IMR-90 (cell line): Measurements from ENCODE around the gene LIN9. TPM values are rescaled to one million over a fixed set of nuclear protein-coding genes. Genes with fewer than 3 reads are reported as not detected.

ENCODE experiments used
- ATAC-seq: fragments of 200-7000 bp; cut with Tn5 transposase; 2 replicates; pipeline ENCODE4 v1.9.1; 2020; ENCODE audit warnings: low read depth, mild to moderate bottlenecking, moderate library complexity
- BruUV-seq: library from RNA; stranded (reverse); fragments of 400-500 nt; replicated peaks from 2 replicates; lab custom pipeline; 2021; lab: Mats Ljungman, UMichigan
- CTCF ChIA-PET: fragments of 300-600 bp; formaldehyde crosslinking; extraction: SDS; loops from one replicate; lab custom pipeline; 2021; ENCODE audit warnings: antibody characterized with exemption; lab: Yijun Ruan, JAX
- POLR2A ChIA-PET: fragments of 300-600 bp; sonication (Branson Sonifier 250); formaldehyde crosslinking; loops from one replicate; lab custom pipeline; 2022; ENCODE audit warnings: antibody characterized with exemption; ENCODE audit not compliant: unreplicated experiment; lab: Charles Lee
- DNase-seq: peaks from one replicate; pipeline ENCODE4 v3.0.0; 2013
- H2AFZ ChIP-seq: replicated peaks from 2 replicates; pipeline ENCODE3; 2013; ENCODE audit warnings: low read length, mild to moderate bottlenecking; ENCODE audit not compliant: poor library complexity
- H2AK5ac ChIP-seq: 2 replicates; pipeline ENCODE4 v1.6.1; 2013; ENCODE audit warnings: low read depth, low read length, inconsistent platforms
- H2AK9ac ChIP-seq: replicated peaks from 2 replicates; pipeline ENCODE3; 2013; ENCODE audit warnings: mild to moderate bottlenecking, low read depth, low read length, moderate library complexity; ENCODE audit not compliant: poor library complexity
- H2BK120ac ChIP-seq: 2 replicates; pipeline ENCODE4 v1.6.1; 2013; ENCODE audit warnings: low read depth, low read length, inconsistent platforms
- H2BK15ac ChIP-seq: 3 replicates; pipeline ENCODE4 v1.6.1; 2013; ENCODE audit warnings: low read depth, low read length, inconsistent platforms
- H2BK20ac ChIP-seq: 2 replicates; pipeline ENCODE4 v1.6.1; 2013; ENCODE audit warnings: low read depth, mild to moderate bottlenecking, inconsistent platforms, low read length, moderate library complexity
- H2BK5ac ChIP-seq: 2 replicates; pipeline ENCODE4 v1.6.1; 2013; ENCODE audit warnings: mild to moderate bottlenecking, low read depth, low read length, inconsistent platforms; ENCODE audit not compliant: poor library complexity, severe bottlenecking
- H3K14ac ChIP-seq: replicated peaks from 2 replicates; pipeline ENCODE4 v1.6.1; 2013; ENCODE audit warnings: low read depth, low read length, inconsistent platforms
- H3K18ac ChIP-seq: 2 replicates; pipeline ENCODE4 v1.6.1; 2013; ENCODE audit warnings: low read depth, low read length, control low read depth
- H3K23ac ChIP-seq: 2 replicates; pipeline ENCODE4 v1.6.1; 2013; ENCODE audit warnings: low read depth, low read length, inconsistent platforms
- H3K27ac ChIP-seq: 2 replicates; pipeline ENCODE4 v1.5.1; 2013; ENCODE audit warnings: mild to moderate bottlenecking, control low read depth, low read length; ENCODE audit not compliant: insufficient read depth
- H3K27me3 ChIP-seq: 2 replicates; pipeline ENCODE4 v1.6.1; 2013; ENCODE audit warnings: low read length; ENCODE audit not compliant: control insufficient read depth, insufficient read depth
- H3K36me3 ChIP-seq: 2 replicates; pipeline ENCODE4 v1.6.1; 2013; ENCODE audit warnings: low read length, mixed read lengths; ENCODE audit not compliant: control insufficient read depth, insufficient read depth
- H3K4ac ChIP-seq: 2 replicates; pipeline ENCODE4 v1.6.1; 2013; ENCODE audit warnings: low read depth, low read length, inconsistent platforms
- H3K4me1 ChIP-seq: 2 replicates; pipeline ENCODE4 v1.6.1; 2013; ENCODE audit warnings: low read length, mixed read lengths; ENCODE audit not compliant: control insufficient read depth, insufficient read depth
- H3K4me2 ChIP-seq: 2 replicates; pipeline ENCODE4 v1.6.1; 2013; ENCODE audit warnings: low read depth, mild to moderate bottlenecking, control low read depth, low read length, moderate library complexity
- H3K4me3 ChIP-seq: 2 replicates; pipeline ENCODE4 v1.5.1; 2013; ENCODE audit warnings: low read depth, mild to moderate bottlenecking, control low read depth, low read length, moderate library complexity; ENCODE audit not compliant: insufficient read depth
- H3K56ac ChIP-seq: 2 replicates; pipeline ENCODE4 v1.6.1; 2013; ENCODE audit warnings: low read length, inconsistent platforms; ENCODE audit not compliant: insufficient read depth; ENCODE audit errors: extremely low read depth
- H3K79me1 ChIP-seq, 2 experiments: 2 replicates each; pipeline ENCODE4 v1.6.1; 2013; ENCODE audit warnings: low read length in 2 of 2, inconsistent platforms in 1 of 2, low read depth in 1 of 2
- H3K9ac ChIP-seq: 2 replicates; pipeline ENCODE4 v1.6.1; 2013; ENCODE audit warnings: low read depth, low read length, control low read depth
- H3K9me1 ChIP-seq: 2 replicates; pipeline ENCODE4 v1.6.1; 2013; ENCODE audit warnings: low read length, inconsistent platforms; ENCODE audit not compliant: insufficient read depth
- H3K9me3 ChIP-seq: 2 replicates; pipeline ENCODE4 v1.6.1; 2013; ENCODE audit warnings: low read length; ENCODE audit not compliant: control insufficient read depth, insufficient read depth
- H4K20me1 ChIP-seq: 2 replicates; pipeline ENCODE4 v1.6.1; 2013; ENCODE audit warnings: low read length, inconsistent platforms; ENCODE audit not compliant: insufficient read depth
- H4K5ac ChIP-seq: 2 replicates; pipeline ENCODE4 v1.6.1; 2013; ENCODE audit warnings: mild to moderate bottlenecking, low read depth, low read length, control low read depth
- H4K8ac ChIP-seq, 2 experiments: 2 replicates each; pipeline ENCODE4 v1.6.1; 2013; ENCODE audit warnings: low read depth in 2 of 2, low read length in 2 of 2, control low read depth in 1 of 2, inconsistent platforms in 1 of 2
- H4K91ac ChIP-seq: 2 replicates; pipeline ENCODE4 v1.6.1; 2013; ENCODE audit warnings: low read depth, low read length, inconsistent platforms; ENCODE audit not compliant: insufficient read depth
- FOS ChIP-seq: fragments of 150-350 bp; IDR thresholded peaks from 2 replicates; pipeline ENCODE4 v1.6.1; 2016; ENCODE audit warnings: low read depth, low read length
- SMC3 ChIP-seq: fragments of 150-350 bp; IDR thresholded peaks from 2 replicates; pipeline ENCODE4 v1.6.1; 2016; ENCODE audit warnings: low read depth, mild to moderate bottlenecking, antibody characterized with exemption, low read length, moderate library complexity
- WGBS, 2 experiments: methylation state at CpG; one replicate each; pipeline versions ENCODE4 v1.1.5 to v1.1.7; 2013; ENCODE audit warnings: missing lambda C conversion rate in 2 of 2; ENCODE audit not compliant: insufficient read length in 1 of 2; ENCODE audit errors: extremely low coverage in 2 of 2; 5-methylcytosine and 5-hydroxymethylcytosine counted together
- dilution Hi-C: fragments of 300-500 bp; cut with HindIII; formaldehyde crosslinking; loops from one replicate; pipeline ENCODE4 v1.14.3; 2018; ENCODE audit warnings: low sequenced_read_pairs; ENCODE audit not compliant: unreplicated experiment
- in situ Hi-C: fragments of 300-500 bp; cut with MboI; formaldehyde crosslinking; loops from 3 replicates; pipeline ENCODE4 v1.14.3; 2019; ENCODE audit warnings: low sequenced_read_pairs, inconsistent platforms, mixed read lengths
- intact Hi-C: fragments of 100-400 bp; cut with micrococcal nuclease; formaldehyde crosslinking; loops from 2 replicates; pipeline ENCODE4 v1.10.0; 2022
- polyA plus RNA-seq, 3 experiments: library from polyadenylated mRNA; depleted of rRNA; stranded (reverse); fragments of >200 nt; gene quantifications; 2 replicates each; pipeline ENCODE4 v1.2.3, GENCODE V29; 2012; ENCODE audit warnings: low replicate concordance in 1 of 3
- total RNA-seq: library from RNA; depleted of rRNA; stranded (reverse); fragments of >200 nt; gene quantifications from 2 replicates; pipeline ENCODE4 v1.2.3, GENCODE V29; 2012

LIN9 gene
- total and polyA plus RNA-seq, 2 of the 4 experiments (the other 2 are of a cell fraction): 2.3 to 3.9 TPM

GRCh38 chr1:226268421-226269124 lies 40.4 kb downstream of the LIN9 start:
- H3K18ac ChIP-seq: no peak overlapping the region
- no peak overlapping the region for H2AFZ ChIP-seq
- POLR2A ChIA-PET: no interaction called here
- H2BK20ac ChIP-seq: no peak overlapping the region
- H4K8ac ChIP-seq: no peak overlapping the region
- dilution Hi-C loops: no loop called here
- WGBS, 2 experiments: no CpG with 5 or more reads among the region's 3 CpGs
- no peaks in the 10 kb centered on the region for H3K36me3 ChIP-seq
- H2AK5ac ChIP-seq: no peak overlapping the region
- no peaks in the 10 kb centered on the region for H3K9me3 ChIP-seq
- no peak overlapping the region for H2BK120ac ChIP-seq
- H2BK15ac ChIP-seq: no peak overlapping the region
- no peak overlapping the region for H4K5ac ChIP-seq
- intact Hi-C loops: loop anchor here (5.0 kb wide), 1 partner anchor 34 kb away; no protein-coding TSS in a partner anchor
- H3K27ac ChIP-seq: no peak overlapping the region
- H3K14ac ChIP-seq: no peak overlapping the region; the same call in 1 of the 2 replicates
- 0 out of 2 replicates have a peak, but pooled peaks have one; percentile 16 for TF ChIP-seq FOS
- no peak for TF ChIP-seq SMC3
- no peak overlapping the region for H2BK5ac ChIP-seq
- peaks cover 5% of the 10 kb centered on the region; the same call in 1 of the 2 replicates for H3K4me1 ChIP-seq
- H3K23ac ChIP-seq: no peak overlapping the region
- BruUV-seq: no TSS peak
- no peak overlapping the region for H3K9ac ChIP-seq
- CTCF ChIA-PET: no interaction called here
- H4K20me1 ChIP-seq: no peaks in the 10 kb centered on the region
- DNase-seq (peak; percentile 75), ATAC-seq (peak; percentile 93)
- in situ Hi-C loops: no loop called here
- H3K9me1 ChIP-seq: peaks cover 4% of the 10 kb centered on the region
- no peak overlapping the region for H4K91ac ChIP-seq
- H3K56ac ChIP-seq: no peak overlapping the region
- H3K4me2 ChIP-seq: no peak overlapping the region
- no peak overlapping the region for H3K4me3 ChIP-seq
- H2AK9ac ChIP-seq: no peak overlapping the region
- H3K79me1 ChIP-seq: peaks cover 0 to 7% of the 10 kb centered on the region in 2 experiments; a peak in 1 of 4 replicates
- H3K4ac ChIP-seq: no peak overlapping the region
- H3K27me3 ChIP-seq: no peaks in the 10 kb centered on the region
